H1 (cell line): Measurements from ENCODE around the gene SMYD5. TPM values are rescaled to one million over a fixed set of nuclear protein-coding genes. Genes with fewer than 3 reads are reported as not detected.

Experiments
- CTCF ChIA-PET: fragments of 300-600 bp; sonication (Branson Sonifier 250); formaldehyde crosslinking; loops from one replicate; lab custom pipeline; 2021; ENCODE audit not compliant: partially characterized antibody; lab: Charles Lee
- POLR2A ChIA-PET: fragments of 300-600 bp; sonication (Branson Sonifier 250); formaldehyde crosslinking; loops from one replicate; lab custom pipeline; 2021; ENCODE audit warnings: inconsistent platforms; ENCODE audit not compliant: partially characterized antibody; lab: Charles Lee
- DNase-seq, 2 experiments: peaks; one replicate each; pipeline versions ENCODE4 v3.0.0 to v3.0.0-alpha.2; 2010 to 2022; ENCODE audit warnings: low spot score in 2 of 2, low read depth in 1 of 2, mixed read lengths in 1 of 2
- FAIRE-seq: peaks from 2 replicates; lab custom pipeline; 2011; peaks lifted over from hg19 to GRCh38; lab: Jason Lieb, UNC
- H2AFZ ChIP-seq: 2 replicates; pipeline ENCODE4 v1.8.1; 2012; ENCODE audit warnings: low read length, inconsistent platforms
- H2AK5ac ChIP-seq: 2 replicates; pipeline ENCODE4 v1.6.1; 2013; ENCODE audit warnings: low read depth, low read length
- H2BK120ac ChIP-seq: replicated peaks from 2 replicates; pipeline ENCODE3; 2013; ENCODE audit warnings: low read depth, low read length, inconsistent platforms
- H2BK12ac ChIP-seq: 2 replicates; pipeline ENCODE4 v1.6.1; 2013; ENCODE audit warnings: low read depth, low read length
- H2BK15ac ChIP-seq: 2 replicates; pipeline ENCODE4 v1.6.1; 2013; ENCODE audit warnings: low read length
- H2BK20ac ChIP-seq: 2 replicates; pipeline ENCODE4 v1.6.1; 2013; ENCODE audit warnings: low read length
- H2BK5ac ChIP-seq: 2 replicates; pipeline ENCODE4 v1.6.1; 2013; ENCODE audit warnings: low read depth, low read length
- H3K14ac ChIP-seq: 2 replicates; pipeline ENCODE4 v1.6.1; 2013; ENCODE audit warnings: inconsistent platforms; ENCODE audit not compliant: insufficient read length
- H3K18ac ChIP-seq: 2 replicates; pipeline ENCODE4 v1.6.1; 2013; ENCODE audit warnings: low read length; ENCODE audit errors: extremely low read depth
- H3K23ac ChIP-seq: 2 replicates; pipeline ENCODE4 v1.6.1; 2013; ENCODE audit warnings: inconsistent platforms; ENCODE audit not compliant: insufficient read length
- H3K23me2 ChIP-seq: 2 replicates; pipeline ENCODE4 v1.6.1; 2013; ENCODE audit warnings: low read depth, low read length
- H3K27ac ChIP-seq: 2 replicates; pipeline ENCODE4 v1.6.1; 2011; ENCODE audit warnings: low read depth, low read length, inconsistent platforms
- H3K27me3 ChIP-seq, 4 experiments: replicated peaks in 1 of 4; 1 replicate in 1 of 4; 2 replicates in 3 of 4; pipeline versions ENCODE4 v1.6.1 to v1.8.1; 2011 to 2013; ENCODE audit warnings: low read length in 3 of 4, mild to moderate bottlenecking in 3 of 4, inconsistent platforms in 2 of 4, mixed read lengths in 2 of 4, moderate library complexity in 1 of 4; ENCODE audit not compliant: control insufficient read depth in 3 of 4, insufficient read depth in 3 of 4; ENCODE audit errors: extremely low read depth in 1 of 4
- H3K36me3 ChIP-seq, 4 experiments: 2 replicates each; pipeline versions ENCODE4 v1.6.1 to v1.8.1; 2011 to 2013; ENCODE audit warnings: mild to moderate bottlenecking in 4 of 4, low read length in 3 of 4, moderate library complexity in 2 of 4, control low read depth in 1 of 4, inconsistent platforms in 1 of 4; ENCODE audit not compliant: insufficient read depth in 4 of 4, control insufficient read depth in 2 of 4
- H3K4ac ChIP-seq: replicated peaks from 2 replicates; pipeline ENCODE3; 2013; ENCODE audit warnings: low read length, low read depth, mixed read lengths, inconsistent platforms; ENCODE audit not compliant: insufficient read length
- H3K4me1 ChIP-seq, 4 experiments: replicated peaks in 1 of 4; 1 replicate in 1 of 4; 2 replicates in 3 of 4; pipeline versions ENCODE4 v1.6.1 to v1.8.1; 2011 to 2013; ENCODE audit warnings: low read length in 3 of 4, inconsistent platforms in 2 of 4, mixed read lengths in 1 of 4; ENCODE audit not compliant: insufficient read depth in 4 of 4, control insufficient read depth in 3 of 4
- H3K4me2 ChIP-seq, 2 experiments: 2 replicates each; pipeline versions ENCODE4 v1.6.1 to v1.8.1; 2011 to 2013; ENCODE audit warnings: low read depth in 2 of 2, low read length in 2 of 2, control low read depth in 1 of 2, inconsistent platforms in 1 of 2, mild to moderate bottlenecking in 1 of 2; ENCODE audit not compliant: insufficient read depth in 1 of 2
- H3K4me3 ChIP-seq, 4 experiments: fragments of 200-600, 300-600 bp in 1 of 4; sonication (generic), shearing (Covaris generic), sonication (Bioruptor Twin) in 1 of 4; 2 replicates each; pipeline versions ENCODE4 v1.5.1 to v1.8.1; 2011 to 2016; ENCODE audit warnings: low read length in 4 of 4, low read depth in 3 of 4, control low read depth in 2 of 4, inconsistent platforms in 2 of 4, mild to moderate bottlenecking in 2 of 4, mixed read lengths in 1 of 4, moderate library complexity in 1 of 4; ENCODE audit not compliant: insufficient read depth in 2 of 4; ENCODE audit errors: extremely low read depth in 1 of 4
- H3K56ac ChIP-seq: replicated peaks from 2 replicates; pipeline ENCODE3; 2013; ENCODE audit warnings: low read depth, mild to moderate bottlenecking, mixed read lengths, low read length, inconsistent platforms; ENCODE audit not compliant: insufficient read length
- H3K79me1 ChIP-seq: 2 replicates; pipeline ENCODE4 v1.6.1; 2013; ENCODE audit warnings: low read depth, low read length, control low read depth
- H3K79me2 ChIP-seq, 2 experiments: 2 replicates each; pipeline versions ENCODE4 v1.6.1 to v1.8.1; 2012 to 2013; ENCODE audit warnings: low read length in 2 of 2, mild to moderate bottlenecking in 2 of 2, inconsistent platforms in 1 of 2; ENCODE audit not compliant: insufficient read depth in 2 of 2, control insufficient read depth in 1 of 2
- H3K9ac ChIP-seq, 4 experiments: replicated peaks in 1 of 4; 1 replicate in 1 of 4; 2 replicates in 3 of 4; pipeline versions ENCODE4 v1.6.1 to v1.8.1; 2011 to 2013; ENCODE audit warnings: low read depth in 3 of 4, low read length in 3 of 4, control low read depth in 2 of 4, mild to moderate bottlenecking in 2 of 4, moderate library complexity in 2 of 4, inconsistent platforms in 1 of 4; ENCODE audit errors: extremely low read depth in 1 of 4
- H3K9me3 ChIP-seq, 2 experiments: 2 replicates each; pipeline versions ENCODE4 v1.6.1 to v1.8.1; 2012 to 2013; ENCODE audit warnings: mild to moderate bottlenecking in 2 of 2, moderate library complexity in 2 of 2, control low read depth in 1 of 2, inconsistent platforms in 1 of 2, low read depth in 1 of 2, low read length in 1 of 2, mixed read lengths in 1 of 2; ENCODE audit not compliant: insufficient read depth in 2 of 2
- H4K20me1 ChIP-seq, 2 experiments: replicated peaks in 1 of 2; 2 replicates each; pipeline versions ENCODE3 to v1.8.1; 2011 to 2013; ENCODE audit warnings: inconsistent platforms in 2 of 2, low read length in 2 of 2, mild to moderate bottlenecking in 1 of 2; ENCODE audit not compliant: insufficient read depth in 2 of 2, control insufficient read depth in 1 of 2
- H4K5ac ChIP-seq: 2 replicates; pipeline ENCODE4 v1.6.1; 2013; ENCODE audit warnings: low read length, low read depth, mixed read lengths, inconsistent platforms; ENCODE audit not compliant: insufficient read length
- H4K8ac ChIP-seq: 2 replicates; pipeline ENCODE4 v1.8.0; 2013; ENCODE audit warnings: mild to moderate bottlenecking, moderate library complexity, low read length, inconsistent platforms; ENCODE audit not compliant: insufficient read depth; ENCODE audit errors: extremely low read depth
- H4K91ac ChIP-seq: replicated peaks from 2 replicates; pipeline ENCODE3; 2013; ENCODE audit warnings: low read length, mixed read lengths, inconsistent platforms; ENCODE audit not compliant: insufficient read length
- ATF2 ChIP-seq: IDR thresholded peaks from 2 replicates; pipeline ENCODE4 v1.6.1; 2012; ENCODE audit warnings: low read length, inconsistent platforms
- CTBP2 ChIP-seq: IDR thresholded peaks from 2 replicates; pipeline ENCODE4 v1.7.0; 2011; ENCODE audit warnings: borderline replicate concordance, mild to moderate bottlenecking, moderate library complexity, mixed read lengths, low read length; ENCODE audit not compliant: insufficient read depth, insufficient read length
- EGR1 ChIP-seq: IDR thresholded peaks from 2 replicates; pipeline ENCODE4 v1.6.1; 2011; ENCODE audit warnings: low read depth, low read length, borderline replicate concordance
- EP300 ChIP-seq, 2 experiments: IDR thresholded peaks; 1 replicate in 1 of 2; 2 replicates in 1 of 2; pipeline ENCODE4 v1.6.1; 2011 to 2012; ENCODE audit warnings: low read depth in 2 of 2, low read length in 2 of 2, mild to moderate bottlenecking in 2 of 2, borderline replicate concordance in 1 of 2, inconsistent platforms in 1 of 2, moderate library complexity in 1 of 2
- KDM4A ChIP-seq: IDR thresholded peaks from one replicate; pipeline ENCODE4 v1.7.1; 2012; ENCODE audit warnings: low read depth, mild to moderate bottlenecking, moderate library complexity, low read length, inconsistent platforms; ENCODE audit not compliant: severe bottlenecking
- RFX5 ChIP-seq: IDR thresholded peaks from 2 replicates; pipeline ENCODE4 v1.6.1; 2011; ENCODE audit warnings: low read depth, low read length, improper control_type of control experiment, borderline replicate concordance
- SIN3A ChIP-seq, 2 experiments: IDR thresholded peaks in 1 of 2; conservative IDR thresholded peaks in 1 of 2; 2 replicates each; pipeline ENCODE4 v1.6.1; 2011 to 2012; ENCODE audit warnings: low read length in 2 of 2, improper control_type of control experiment in 1 of 2, low read depth in 1 of 2, mild to moderate bottlenecking in 1 of 2
- SP2 ChIP-seq: IDR thresholded peaks from 2 replicates; pipeline ENCODE4 v1.6.1; 2012; ENCODE audit warnings: mild to moderate bottlenecking, low read length, inconsistent platforms
- SP4 ChIP-seq: IDR thresholded peaks from 2 replicates; pipeline ENCODE4 v1.6.1; 2012; ENCODE audit warnings: low read length, inconsistent platforms
- WGBS, 2 experiments: shearing (Covaris generic) in 1 of 2; methylation state at CpG; one replicate each; pipeline versions ENCODE4 v1.1.6 to v1.1.7; 2013 to 2015; ENCODE audit warnings: low lambda C conversion rate in 2 of 2, mixed read lengths in 2 of 2, inconsistent platforms in 1 of 2, low coverage in 1 of 2, missing lambda C conversion rate in 1 of 2; ENCODE audit not compliant: insufficient replicate concordance in 2 of 2, insufficient coverage in 1 of 2, insufficient read length in 1 of 2; ENCODE audit errors: extremely low coverage in 1 of 2, missing lambda C conversion rate in 1 of 2; 5-methylcytosine and 5-hydroxymethylcytosine counted together
- polyA plus RNA-seq, 7 experiments: library from polyadenylated mRNA; depleted of rRNA in 3 of 7; stranded (reverse) in 5 of 7; unstranded in 2 of 7; fragments of >200 nt in 5 of 7; fragments of 200-250 nt in 2 of 7; gene quantifications; 1 replicate in 5 of 7; 2 replicates in 1 of 7; 4 replicates in 1 of 7; pipeline versions ENCODE4 v1.2.1 to v1.2.3, GENCODE V29; 2011 to 2013; ENCODE audit warnings: missing spikeins in 2 of 7, mixed read lengths in 2 of 7
- total RNA-seq: library from RNA; stranded (reverse); fragmentation: NEBNext Ultra II Directional; extraction: Animal tissue kit (Norgen Biotek cat#: 25700); gene quantifications from 2 replicates; pipeline ENCODE4 v1.2.1, GENCODE V29; 2021

The SMYD5 gene
- total and polyA plus RNA-seq, 2 of the 8 experiments (the other 6 are each of a cell fraction or from before 2014, with no cell fraction given), result 35.2 to 56.7 TPM

- Histone ChIP-seq H3K79me1 (peaks cover 7% of the 10 kb centered on the region; the same call in 1 of the 2 replicates), H4K20me1 (peaks cover 3 to 29% of the 10 kb centered on the region in 2 experiments), H4K91ac (no peak overlapping the region), H3K4me3 (peak overlapping the region; percentile 39 to 63 (median 54)), H2BK12ac (no peak overlapping the region), H2AK5ac (no peak overlapping the region), H2BK15ac (no peak overlapping the region), H3K9ac (peak overlapping the region in 1 of 4 experiments; percentile 35; a peak in 2 of 7 replicates), H3K4me1 (peaks cover 0 to 10% (median 6%) of the 10 kb centered on the region in 4 experiments; a peak in 5 of 7 replicates), H4K5ac (no peak overlapping the region), H2AFZ (no peak overlapping the region), H3K23ac (no peak overlapping the region), H2BK120ac (no peak overlapping the region), H3K9me3 (no peaks in the 10 kb centered on the region), H3K36me3 (no peaks in the 10 kb centered on the region; a peak in 1 of 8 replicates), H4K8ac (peak overlapping the region; percentile 12; the same call in 1 of the 2 replicates), H3K18ac (no peak overlapping the region), H3K4me2 (peak overlapping the region; percentile 77 to 99), H3K27ac (no peak overlapping the region), H2BK20ac (no peak overlapping the region), H3K23me2 (peaks cover 10% of the 10 kb centered on the region; the same call in 1 of the 2 replicates), H3K56ac (no peak overlapping the region), H3K14ac (no peak overlapping the region), H2BK5ac (no peak overlapping the region), H3K27me3 (peaks cover 0 to 28% (median 23%) of the 10 kb centered on the region in 4 experiments; a peak in 6 of 7 replicates), H3K79me2 (no peaks in the 10 kb centered on the region; a peak in 1 of 4 replicates), H3K4ac (no peak overlapping the region)
- no peak for FAIRE-seq
- no peak for DNase-seq
- CTCF ChIA-PET, result interaction anchor here (0.9 to 13.4 kb wide), 3 partner anchors 21 to 27 kb away, joined by 3 to 122 read pairs (median 4); partner anchors contain the start of gene EGR4
- POLR2A ChIA-PET, result interaction anchor here (1.0 to 1.3 kb wide), 4 partner anchors 12 to 22 kb away, joined by 3 to 5 read pairs (median 4); partner anchors contain the start of gene FBXO41
- 49% methylated on average over 9 of the region's 22 CpGs; no CpG with 5 or more reads in 1 of the 2 experiments for WGBS, 2 experiments
- TF ChIP-seq SP4, result no peak
- TF ChIP-seq SP2, result no peak
- TF ChIP-seq ATF2, result no peak
- TF ChIP-seq KDM4A, result no peak
- no peak for TF ChIP-seq EP300 (IDR thresholded peaks at IDR 0.05; ENCODE audit: borderline replicate concordance in 1 of 2, low read depth in 2 of 2, low read length in 2 of 2)
- TF ChIP-seq RFX5, result no peak
- no peak for TF ChIP-seq EGR1
- no peak for TF ChIP-seq CTBP2
- no peak for TF ChIP-seq SIN3A (conservative IDR thresholded peaks at IDR 0.05 in 1 of 2, IDR thresholded peaks at IDR 0.05 in 1 of 2; ENCODE audit: low read depth in 1 of 2, low read length in 2 of 2)
Measured at GRCh38 chr2:73269686-73270465, 55.8 kb downstream of the SMYD5 start.
